HEK293T (cell line): ENCODE data around the gene ERBB4.

ENCODE experiments used
- CTCF ChIA-PET: fragments of 350-600 bp; formaldehyde crosslinking; extraction: SDS; loops from one replicate; lab custom pipeline; 2021; ENCODE audit warnings: antibody characterized with exemption, inconsistent platforms; lab: Yijun Ruan, JAX
- POLR2A ChIA-PET: fragments of 350-600 bp; formaldehyde crosslinking; extraction: SDS; loops from one replicate; lab custom pipeline; 2020; ENCODE audit warnings: antibody characterized with exemption, inconsistent platforms; lab: Yijun Ruan, JAX
- DNase-seq: peaks from one replicate; pipeline ENCODE4 v3.0.0; 2012; ENCODE audit warnings: mixed read lengths; ENCODE audit errors: extremely low spot score
- ARNT ChIP-seq: fragments of 450-650 bp; IDR thresholded peaks from 2 replicates; pipeline ENCODE4 v1.6.1; 2017; ENCODE audit warnings: mild to moderate bottlenecking
- BHLHE40 ChIP-seq: fragments of 450-650 bp; IDR thresholded peaks from 2 replicates; pipeline ENCODE4 v1.6.1; 2016; ENCODE audit warnings: mild to moderate bottlenecking, moderate library complexity, borderline replicate concordance
- CTBP1 ChIP-seq: fragments of 450-650 bp; IDR thresholded peaks from 2 replicates; pipeline ENCODE4 v1.6.1; 2016; ENCODE audit warnings: borderline replicate concordance
- ELF4 ChIP-seq: fragments of 450-650 bp; IDR thresholded peaks from 2 replicates; pipeline ENCODE4 v1.6.1; 2017; ENCODE audit warnings: antibody characterized with exemption
- FOXA1 ChIP-seq: fragments of 450-650 bp; IDR thresholded peaks from 2 replicates; pipeline ENCODE4 v1.6.1; 2016; ENCODE audit warnings: mild to moderate bottlenecking
- FOXK2 ChIP-seq: fragments of 450-650 bp; IDR thresholded peaks from 2 replicates; pipeline ENCODE4 v1.6.1; 2016; ENCODE audit warnings: mild to moderate bottlenecking
- FOXM1 ChIP-seq: fragments of 450-650 bp; IDR thresholded peaks from 2 replicates; pipeline ENCODE4 v1.6.1; 2017; ENCODE audit warnings: mild to moderate bottlenecking, borderline replicate concordance
- HDGF ChIP-seq: fragments of 450-650 bp; IDR thresholded peaks from 2 replicates; pipeline ENCODE4 v1.6.1; 2017; ENCODE audit warnings: antibody characterized with exemption, borderline replicate concordance
- L3MBTL2 ChIP-seq: fragments of 450-650 bp; conservative IDR thresholded peaks from 2 replicates; pipeline ENCODE4 v1.6.1; 2016; ENCODE audit warnings: mild to moderate bottlenecking
- LEF1 ChIP-seq: fragments of 450-650 bp; IDR thresholded peaks from 2 replicates; pipeline ENCODE4 v1.6.1; 2017; ENCODE audit warnings: mild to moderate bottlenecking, borderline replicate concordance
- NFRKB ChIP-seq: fragments of 450-650 bp; IDR thresholded peaks from 2 replicates; pipeline ENCODE4 v1.6.1; 2016; ENCODE audit warnings: mild to moderate bottlenecking, moderate library complexity
- PKNOX1 ChIP-seq: fragments of 450-650 bp; IDR thresholded peaks from 2 replicates; pipeline ENCODE4 v1.6.1; 2016
- SP1 ChIP-seq: fragments of 450-650 bp; IDR thresholded peaks from 2 replicates; pipeline ENCODE4 v1.6.1; 2017
- SUZ12 ChIP-seq: fragments of 450-650 bp; IDR thresholded peaks from 2 replicates; pipeline ENCODE4 v1.6.1; 2016; ENCODE audit warnings: mild to moderate bottlenecking
- TARDBP ChIP-seq: fragments of 450-650 bp; IDR thresholded peaks from 2 replicates; pipeline ENCODE4 v1.6.1; 2016
- ZNF384 ChIP-seq: fragments of 450-650 bp; IDR thresholded peaks from 2 replicates; pipeline ENCODE4 v1.6.1; 2016

The ERBB4 gene

GRCh38 chr2:211440107-211440506 is 1098.5 kb downstream of the ERBB4 start:
- ChIA-PET POLR2A (no interaction called here), CTCF (no interaction called here)
- TF ChIP-seq NFRKB (no peak), ELF4 (no peak), FOXA1 (no peak), HDGF (no peak), LEF1 (no peak), TARDBP (no peak), SP1 (no peak), L3MBTL2 (no peak), BHLHE40 (no peak), PKNOX1 (no peak), ARNT (no peak), ZNF384 (no peak), SUZ12 (no peak), FOXK2 (no peak), CTBP1 (no peak), FOXM1 (no peak)
- no peak for DNase-seq

GRCh38 chr2:211439011-211439410 is 1099.6 kb downstream of the ERBB4 start:
- ChIA-PET POLR2A (no interaction called here), CTCF (no interaction called here)
- DNase-seq = no peak
- TF ChIP-seq SUZ12 = no peak
- no peak for TF ChIP-seq L3MBTL2
- no peak for TF ChIP-seq ARNT
- TF ChIP-seq BHLHE40 = no peak
- TF ChIP-seq LEF1 = no peak
- no peak for TF ChIP-seq SP1
- no peak for TF ChIP-seq NFRKB
- no peak for TF ChIP-seq TARDBP
- no peak for TF ChIP-seq ZNF384
- no peak for TF ChIP-seq HDGF
- TF ChIP-seq FOXA1 = no peak
- TF ChIP-seq PKNOX1 = no peak
- no peak for TF ChIP-seq CTBP1
- no peak for TF ChIP-seq FOXM1

GRCh38 chr2:211437396-211437795 is 1101.2 kb downstream of the ERBB4 start:
- POLR2A ChIA-PET = no interaction called here
- DNase-seq = no peak
- TF ChIP-seq NFRKB = no peak
- TF ChIP-seq FOXK2 = no peak
- no peak for TF ChIP-seq FOXA1
- TF ChIP-seq SUZ12 = no peak
- no peak for TF ChIP-seq BHLHE40
- TF ChIP-seq ZNF384 = no peak
- no peak for TF ChIP-seq FOXM1
- TF ChIP-seq TARDBP = no peak
- TF ChIP-seq ARNT = no peak
- TF ChIP-seq CTBP1 = no peak
- no peak for TF ChIP-seq HDGF
- TF ChIP-seq L3MBTL2 = no peak
- no peak for TF ChIP-seq ELF4
- no peak for TF ChIP-seq PKNOX1
- no peak for TF ChIP-seq SP1
- TF ChIP-seq LEF1 = no peak
- CTCF ChIA-PET = no interaction called here

GRCh38 chr2:211436182-211436581 is 1102.4 kb downstream of the ERBB4 start:
- no peak for DNase-seq
- TF ChIP-seq FOXK2 (no peak), BHLHE40 (no peak), LEF1 (no peak), ARNT (no peak), CTBP1 (no peak), HDGF (no peak), SUZ12 (no peak), L3MBTL2 (no peak), SP1 (no peak), FOXM1 (no peak), ZNF384 (no peak), NFRKB (no peak), ELF4 (no peak), TARDBP (no peak), FOXA1 (no peak), PKNOX1 (no peak)
- POLR2A ChIA-PET = no interaction called here
- CTCF ChIA-PET = no interaction called here

- ChIA-PET CTCF (no interaction called here), POLR2A (no interaction called here)
- TF ChIP-seq LEF1 = no peak
- no peak for DNase-seq
Measured at GRCh38 chr2:211435331-211435730, 1103.3 kb downstream of the ERBB4 start.

GRCh38 chr2:211434773-211435172 is 1103.8 kb downstream of the ERBB4 start:
- no peak for DNase-seq
- ChIA-PET CTCF (no interaction called here), POLR2A (no interaction called here)
- TF ChIP-seq HDGF = no peak
- TF ChIP-seq ZNF384 = no peak
- TF ChIP-seq FOXM1 = no peak
- TF ChIP-seq LEF1 = no peak
- TF ChIP-seq BHLHE40 = no peak
- TF ChIP-seq CTBP1 = no peak
- TF ChIP-seq FOXK2 = no peak
- TF ChIP-seq SUZ12 = no peak
- TF ChIP-seq ARNT = no peak
- TF ChIP-seq FOXA1 = no peak
- TF ChIP-seq SP1 = no peak
- TF ChIP-seq PKNOX1 = no peak
- no peak for TF ChIP-seq ELF4
- no peak for TF ChIP-seq L3MBTL2
- TF ChIP-seq TARDBP = no peak
- no peak for TF ChIP-seq NFRKB
